GM18507 (cell line): ENCODE measurements around the gene NPAS3.

Experiments used
- DNase-seq: peaks from one replicate; pipeline ENCODE4 v3.0.0; 2011; ENCODE audit warnings: low read depth; ENCODE audit not compliant: insufficient read length; ENCODE audit errors: extremely low spot score
- FAIRE-seq: peaks from 2 replicates; lab custom pipeline; 2011; peaks lifted over from hg19 to GRCh38; lab: Jason Lieb, UNC

The NPAS3 gene

GRCh38 chr14:33691907-33692306, 753.2 kb downstream of the NPAS3 start:
- FAIRE-seq: no peak
- DNase-seq: no peak

GRCh38 chr14:33692762-33693161, 754.1 kb downstream of the NPAS3 start:
- no peak for FAIRE-seq
- no peak for DNase-seq

- FAIRE-seq (no peak), DNase-seq (no peak)
Measured at GRCh38 chr14:33693237-33693636, 754.6 kb downstream of the NPAS3 start.

- DNase-seq: no peak
- FAIRE-seq: no peak
Measured at GRCh38 chr14:33696165-33696564, 757.5 kb downstream of the NPAS3 start.

- FAIRE-seq (no peak), DNase-seq (no peak)
Measured at GRCh38 chr14:33699300-33699983, 760.8 kb downstream of the NPAS3 start.

- no peak for FAIRE-seq
Measured at GRCh38 chr14:33700052-33700451, 761.4 kb downstream of the NPAS3 start.

GRCh38 chr14:33702293-33702692, 763.6 kb downstream of the NPAS3 start:
- DNase-seq (no peak), FAIRE-seq (no peak)

More at GRCh38 chr14:33700052-33700451, 761.4 kb downstream of the NPAS3 start:
- no peak for DNase-seq

- no peak for FAIRE-seq
- DNase-seq: no peak
Measured at GRCh38 chr14:33704481-33704880, 765.8 kb downstream of the NPAS3 start.

GRCh38 chr14:33705490-33705889, 766.8 kb downstream of the NPAS3 start:
- FAIRE-seq: no peak
- no peak for DNase-seq

GRCh38 chr14:33707716-33708115, 769.0 kb downstream of the NPAS3 start:
- DNase-seq (no peak), FAIRE-seq (no peak)

- no peak for FAIRE-seq
- no peak for DNase-seq
Measured at GRCh38 chr14:33709283-33709682, 770.6 kb downstream of the NPAS3 start.

- no peak for DNase-seq
- FAIRE-seq: no peak
Measured at GRCh38 chr14:33709711-33710110, 771.0 kb downstream of the NPAS3 start.

- FAIRE-seq: no peak
- DNase-seq: no peak
Measured at GRCh38 chr14:33710273-33710672, 771.6 kb downstream of the NPAS3 start.

GRCh38 chr14:33711194-33711593, 772.5 kb downstream of the NPAS3 start:
- DNase-seq: no peak
- FAIRE-seq: no peak

GRCh38 chr14:33711811-33712216, 773.1 kb downstream of the NPAS3 start:
- FAIRE-seq (no peak), DNase-seq (no peak)

- FAIRE-seq: no peak
- DNase-seq: no peak
Measured at GRCh38 chr14:33714527-33715226, 776.0 kb downstream of the NPAS3 start.

- DNase-seq (no peak), FAIRE-seq (no peak)
Measured at GRCh38 chr14:33715227-33715528, 776.5 kb downstream of the NPAS3 start.

GRCh38 chr14:33716921-33717320, 778.2 kb downstream of the NPAS3 start:
- DNase-seq: no peak
- FAIRE-seq: no peak

- FAIRE-seq (no peak), DNase-seq (no peak)
Measured at GRCh38 chr14:33717866-33718265, 779.2 kb downstream of the NPAS3 start.

- no peak for FAIRE-seq
- DNase-seq: no peak
Measured at GRCh38 chr14:33720284-33720787, 781.7 kb downstream of the NPAS3 start.

- DNase-seq (no peak), FAIRE-seq (no peak)
Measured at GRCh38 chr14:33726685-33727084, 788.0 kb downstream of the NPAS3 start.
